HCT116 (cell line): ENCODE data around the gene SLAMF8. TPM values are rescaled to one million over a fixed set of nuclear protein-coding genes. Genes with fewer than 3 reads are reported as not detected.
A peak's percentile ranks its signal among the peaks of the same experiment; 100 is the strongest.

ENCODE experiments used
- ATAC-seq: fragments of 200-7000 bp; cut with Tn5 transposase; 2 replicates; pipeline ENCODE4 v1.9.1; 2020; ENCODE audit warnings: mild to moderate bottlenecking, moderate library complexity
- BruUV-seq: library from RNA; stranded (reverse); fragments of 400-500 nt; replicated peaks from 2 replicates; lab custom pipeline; 2021; lab: Mats Ljungman, UMichigan
- CTCF ChIA-PET: fragments of 300-600 bp; sonication (Branson Sonifier 250); formaldehyde crosslinking; loops from one replicate; lab custom pipeline; 2021; ENCODE audit warnings: antibody characterized with exemption; lab: Charles Lee
- POLR2A ChIA-PET: fragments of 300-600, 350-600 bp; sonication (Branson Sonifier 250); formaldehyde crosslinking; loops from one replicate; lab custom pipeline; 2021; ENCODE audit warnings: antibody characterized with exemption; lab: Charles Lee
- RAD21 ChIA-PET, 2 experiments: fragments of 300-600 bp; sonication (Branson Sonifier 250); formaldehyde crosslinking; loops; one replicate each; lab custom pipeline; 2023; ENCODE audit warnings: low total read pairs in 2 of 2; ENCODE audit not compliant: uncharacterized antibody in 2 of 2, unreplicated experiment in 2 of 2, low non-redundant PET in 1 of 2; lab: Charles Lee
- DNase-seq: peaks from one replicate; pipeline ENCODE4 v3.0.0-alpha.2; 2010; ENCODE audit warnings: low read depth, low spot score
- H2AFZ ChIP-seq: fragments of 200-600 bp; shearing (Covaris generic), sonication (generic); 2 replicates; pipeline ENCODE4 v1.6.1; 2017; ENCODE audit warnings: low read depth, mixed run types, mixed read lengths, antibody characterized with exemption, low read length; ENCODE audit not compliant: poor library complexity, severe bottlenecking
- H3K27ac ChIP-seq: 2 replicates; pipeline ENCODE4 v1.5.1; 2012; ENCODE audit warnings: low read depth, low read length
- H3K27me3 ChIP-seq: fragments of 200-600 bp; sonication (generic); 2 replicates; pipeline ENCODE4 v1.6.1; 2016; ENCODE audit warnings: mixed run types, low read length, mixed read lengths; ENCODE audit not compliant: insufficient read depth
- H3K36me3 ChIP-seq, 2 experiments: fragments of 200-500 bp in 1 of 2; fragments of 200-600 bp in 1 of 2; sonication (Bioruptor generic) in 1 of 2; sonication (generic) in 1 of 2; 2 replicates each; pipeline versions ENCODE4 v1.5.1 to v1.6.1; 2014 to 2016; ENCODE audit warnings: low read length in 2 of 2, inconsistent platforms in 1 of 2, mixed read lengths in 1 of 2, mixed run types in 1 of 2; ENCODE audit not compliant: insufficient read depth in 2 of 2, control insufficient read depth in 1 of 2
- H3K4me1 ChIP-seq, 2 experiments: fragments of 200-600 bp in 1 of 2; sonication (generic) in 1 of 2; 2 replicates each; pipeline versions ENCODE4 v1.5.1 to v1.6.1; 2012 to 2017; ENCODE audit warnings: low read length in 2 of 2, inconsistent platforms in 1 of 2, mild to moderate bottlenecking in 1 of 2, mixed read lengths in 1 of 2, mixed run types in 1 of 2, moderate library complexity in 1 of 2; ENCODE audit not compliant: insufficient read depth in 2 of 2, control insufficient read depth in 1 of 2
- H3K4me2 ChIP-seq: fragments of 200-600 bp; sonication (generic); 2 replicates; pipeline ENCODE4 v1.6.1; 2017; ENCODE audit warnings: mixed run types, low read length, mixed read lengths
- H3K4me3 ChIP-seq, 2 experiments: fragments of 200-600 bp in 1 of 2; sonication (generic) in 1 of 2; replicated peaks in 1 of 2; 2 replicates each; pipeline ENCODE4 v1.5.1; 2011 to 2016; ENCODE audit warnings: low read length in 2 of 2, control low read depth in 1 of 2, low read depth in 1 of 2, mild to moderate bottlenecking in 1 of 2, mixed read lengths in 1 of 2, mixed run types in 1 of 2
- H3K79me2 ChIP-seq: fragments of 200-600 bp; sonication (generic); 2 replicates; pipeline ENCODE4 v1.6.1; 2017; ENCODE audit warnings: mild to moderate bottlenecking, mixed run types, low read length, moderate library complexity, mixed read lengths; ENCODE audit not compliant: insufficient read depth
- H3K9ac ChIP-seq: fragments of 200-600 bp; sonication (generic); 2 replicates; pipeline ENCODE4 v1.6.1; 2016; ENCODE audit warnings: low read length, mixed read lengths
- H3K9me2 ChIP-seq: fragments of 200-600 bp; sonication (generic), shearing (Covaris generic); 2 replicates; pipeline ENCODE4 v1.6.1; 2017; ENCODE audit warnings: mixed run types, mild to moderate bottlenecking, moderate library complexity; ENCODE audit not compliant: insufficient read depth
- H3K9me3 ChIP-seq, 2 experiments: fragments of 200-500 bp in 1 of 2; fragments of 200-600 bp in 1 of 2; sonication (Bioruptor generic) in 1 of 2; sonication (generic) in 1 of 2; 2 replicates each; pipeline ENCODE4 v1.6.1; 2014 to 2017; ENCODE audit warnings: low read length in 2 of 2, mixed read lengths in 2 of 2, inconsistent platforms in 1 of 2, low read depth in 1 of 2, mild to moderate bottlenecking in 1 of 2, mixed run types in 1 of 2, moderate library complexity in 1 of 2; ENCODE audit not compliant: control insufficient read depth in 1 of 2, insufficient read depth in 1 of 2
- H4K20me1 ChIP-seq: fragments of 200-600 bp; sonication (generic), shearing (Covaris generic); 2 replicates; pipeline ENCODE4 v1.6.1; 2017; ENCODE audit warnings: mixed run types, mild to moderate bottlenecking, moderate library complexity; ENCODE audit not compliant: insufficient read depth
- CBX3 ChIP-seq: IDR thresholded peaks from 2 replicates; pipeline ENCODE4 v1.6.1; 2012; ENCODE audit warnings: low read depth
- CEBPB ChIP-seq: IDR thresholded peaks from 2 replicates; pipeline ENCODE4 v1.6.1; 2012; ENCODE audit warnings: low read depth
- EGR1 ChIP-seq: IDR thresholded peaks from 2 replicates; pipeline ENCODE4 v1.6.1; 2012; ENCODE audit warnings: low read depth
- ELF1 ChIP-seq: IDR thresholded peaks from 2 replicates; pipeline ENCODE4 v1.6.1; 2012; ENCODE audit warnings: low read depth, borderline replicate concordance
- EZH2 ChIP-seq: fragments of 200-600 bp; sonication (generic); IDR thresholded peaks from 2 replicates; pipeline ENCODE4 v1.6.1; 2017; ENCODE audit warnings: antibody characterized with exemption, mixed run types
- EZH2phosphoT487 ChIP-seq: fragments of 200-600 bp; IDR thresholded peaks from 2 replicates; pipeline ENCODE4 v1.6.1; 2018; ENCODE audit warnings: antibody characterized with exemption, borderline replicate concordance
- POLR2A ChIP-seq: IDR thresholded peaks from 2 replicates; pipeline ENCODE4 v1.7.0; 2011; ENCODE audit warnings: borderline replicate concordance; ENCODE audit not compliant: insufficient read depth, insufficient read length; ENCODE audit errors: extremely low read depth
- POLR2AphosphoS5 ChIP-seq: IDR thresholded peaks from 2 replicates; pipeline ENCODE4 v1.6.1; 2011; ENCODE audit warnings: mild to moderate bottlenecking, low read depth, low read length, moderate library complexity
- RAD21 ChIP-seq: IDR thresholded peaks from 2 replicates; pipeline ENCODE4 v1.6.1; 2012; ENCODE audit warnings: low read depth, mild to moderate bottlenecking
- SIN3A ChIP-seq: IDR thresholded peaks from 2 replicates; pipeline ENCODE4 v1.6.1; 2012; ENCODE audit warnings: low read depth
- SP1 ChIP-seq: IDR thresholded peaks from 2 replicates; pipeline ENCODE4 v1.6.1; 2012; ENCODE audit warnings: low read depth
- TCF7L2 ChIP-seq: IDR thresholded peaks from 2 replicates; pipeline ENCODE4 v1.7.0; 2011; ENCODE audit warnings: borderline replicate concordance, inconsistent platforms; ENCODE audit not compliant: insufficient read depth, insufficient read length; ENCODE audit errors: extremely low read depth
- YY1 ChIP-seq: IDR thresholded peaks from 2 replicates; pipeline ENCODE4 v1.6.1; 2011; ENCODE audit warnings: low read length, low read depth, moderate library complexity, mild to moderate bottlenecking; ENCODE audit not compliant: insufficient replicate concordance; ENCODE audit errors: extremely low read depth
- ZFX ChIP-seq: fragments of 450-650 bp; IDR thresholded peaks from 2 replicates; pipeline ENCODE4 v1.6.1; 2017
- intact Hi-C: fragments of 100-400 bp; cut with micrococcal nuclease; formaldehyde crosslinking; loops from 2 replicates; pipeline ENCODE4 v1.10.0; 2022
- total RNA-seq: library from RNA; stranded (reverse); gene quantifications from one replicate; pipeline ENCODE4 v1.2.1, GENCODE V29; 2021; ENCODE audit not compliant: unreplicated experiment
- TF ChIP-seq, protein P1 (sequence below): IDR thresholded peaks from 2 replicates; pipeline ENCODE4 v1.6.1; 2012
- TF ChIP-seq, protein P2 (sequence below), 3 experiments: fragments of 200-600 bp in 1 of 3; sonication (generic) in 1 of 3; IDR thresholded peaks in 2 of 3; conservative IDR thresholded peaks in 1 of 3; 2 replicates each; pipeline ENCODE4 v1.5.1; 2012 to 2017; ENCODE audit warnings: low read depth in 2 of 3, low read length in 2 of 3, antibody characterized with exemption in 1 of 3, borderline replicate concordance in 1 of 3, control low read depth in 1 of 3, mild to moderate bottlenecking in 1 of 3, mixed read lengths in 1 of 3, mixed run types in 1 of 3, moderate library complexity in 1 of 3; ENCODE audit not compliant: insufficient read depth in 1 of 3
- TF ChIP-seq, protein P3 (sequence below): IDR thresholded peaks from 2 replicates; pipeline ENCODE4 v1.6.1; 2012

The SLAMF8 gene
- total RNA-seq, 1 experiment from 2014 or later = not detected

DNA sequence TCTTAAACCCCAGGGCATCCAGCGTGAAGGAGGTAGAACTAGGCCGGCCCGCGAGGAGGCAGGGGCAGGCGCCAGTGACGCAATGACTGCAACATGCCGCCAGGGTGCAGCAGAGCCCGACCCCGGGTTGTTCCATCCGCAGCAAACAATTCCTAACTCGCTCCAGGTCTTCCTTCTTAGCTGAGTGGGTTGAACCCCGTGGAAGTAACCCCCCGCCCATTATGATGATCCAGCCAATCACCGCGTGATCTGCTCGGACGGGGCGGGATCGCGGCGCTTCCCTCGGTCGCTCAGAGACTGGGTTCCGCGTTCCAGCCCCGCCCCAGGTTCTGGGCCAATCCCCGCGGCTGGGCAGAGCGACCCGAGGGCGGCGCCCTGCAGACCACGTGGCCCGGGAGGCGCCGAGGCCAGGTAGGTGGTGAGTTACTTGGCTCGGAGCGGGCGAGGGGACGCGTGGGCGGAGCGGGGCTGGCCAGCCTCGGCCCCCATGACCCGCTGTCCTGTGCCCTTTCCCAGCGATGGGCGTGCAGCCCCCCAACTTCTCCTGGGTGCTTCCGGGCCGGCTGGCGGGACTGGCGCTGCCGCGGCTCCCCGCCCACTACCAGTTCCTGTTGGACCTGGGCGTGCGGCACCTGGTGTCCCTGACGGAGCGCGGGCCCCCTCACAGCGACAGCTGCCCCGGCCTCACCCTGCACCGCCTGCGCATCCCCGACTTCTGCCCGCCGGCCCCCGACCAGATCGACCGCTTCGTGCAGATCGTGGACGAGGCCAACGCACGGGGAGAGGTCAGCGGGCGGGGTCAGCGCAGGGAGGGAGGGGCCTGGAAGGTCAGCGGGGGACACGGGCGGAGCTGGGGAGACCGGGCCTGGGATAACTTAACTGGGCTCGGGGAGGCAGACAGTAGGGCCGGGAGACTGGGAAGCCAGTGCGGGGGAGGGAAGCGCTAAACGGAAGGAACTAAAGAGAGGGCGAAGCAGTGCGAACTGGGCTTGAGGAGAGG, 45.8 kb upstream of the SLAMF8 start, which contains the start of gene DUSP23:
Gene DUSP23 (plus strand): TSS at position 380 of the 1,000 bp plus-strand sequence. CDS start 139 bp downstream, at position 519.
- RAD21 ChIA-PET = interaction anchor here (0.5 to 1.8 kb wide), 4 partner anchors 110 to 112 kb away, joined by 3 to 15 read pairs (median 4); no protein-coding TSS in a partner anchor
- intact Hi-C loops = loop anchor here (1.0 to 2.0 kb wide), 3 partner anchors 110 to 251 kb away; no protein-coding TSS in a partner anchor
- CTCF ChIA-PET = interaction anchor here (0.6 to 3.2 kb wide), 16 partner anchors 8 to 595 kb away, joined by 3 to 44 read pairs (median 4); no protein-coding TSS in a partner anchor

More for the DNA sequence above, 45.8 kb upstream of the SLAMF8 start, which contains the start of gene DUSP23:
- DNase-seq = peak; percentile 96
- Histone ChIP-seq H3K4me3 (peak within 1 kb of the TSS; percentile 55 to 60), H4K20me1 (no peaks in the 10 kb centered on the region), H3K27me3 (no peaks in the 10 kb centered on the region), H3K79me2 (no peaks in the 10 kb centered on the region), H2AFZ (peak within 1 kb of the TSS; percentile 99), H3K9ac (peak within 1 kb of the TSS; percentile 51), H3K36me3 (no peaks in the 10 kb centered on the region), H3K9me2 (no peaks in the 10 kb centered on the region), H3K4me1 (peaks cover 3 to 21% of the 10 kb centered on the region in 2 experiments; a peak in 2 of 4 replicates), H3K4me2 (peak within 1 kb of the TSS; percentile 74), H3K9me3 (no peaks in the 10 kb centered on the region), H3K27ac (peak within 1 kb of the TSS; percentile 65)
- no TSS peak for BruUV-seq
- TF ChIP-seq SP1 = peak; percentile 88
- TF ChIP-seq ZFX = no peak
- TF ChIP-seq YY1 = peak; percentile 63
- no peak for TF ChIP-seq TCF7L2
- TF ChIP-seq, protein P1, sequence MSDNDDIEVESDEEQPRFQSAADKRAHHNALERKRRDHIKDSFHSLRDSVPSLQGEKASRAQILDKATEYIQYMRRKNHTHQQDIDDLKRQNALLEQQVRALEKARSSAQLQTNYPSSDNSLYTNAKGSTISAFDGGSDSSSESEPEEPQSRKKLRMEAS = peak; percentile 99
- TF ChIP-seq, protein P2, sequence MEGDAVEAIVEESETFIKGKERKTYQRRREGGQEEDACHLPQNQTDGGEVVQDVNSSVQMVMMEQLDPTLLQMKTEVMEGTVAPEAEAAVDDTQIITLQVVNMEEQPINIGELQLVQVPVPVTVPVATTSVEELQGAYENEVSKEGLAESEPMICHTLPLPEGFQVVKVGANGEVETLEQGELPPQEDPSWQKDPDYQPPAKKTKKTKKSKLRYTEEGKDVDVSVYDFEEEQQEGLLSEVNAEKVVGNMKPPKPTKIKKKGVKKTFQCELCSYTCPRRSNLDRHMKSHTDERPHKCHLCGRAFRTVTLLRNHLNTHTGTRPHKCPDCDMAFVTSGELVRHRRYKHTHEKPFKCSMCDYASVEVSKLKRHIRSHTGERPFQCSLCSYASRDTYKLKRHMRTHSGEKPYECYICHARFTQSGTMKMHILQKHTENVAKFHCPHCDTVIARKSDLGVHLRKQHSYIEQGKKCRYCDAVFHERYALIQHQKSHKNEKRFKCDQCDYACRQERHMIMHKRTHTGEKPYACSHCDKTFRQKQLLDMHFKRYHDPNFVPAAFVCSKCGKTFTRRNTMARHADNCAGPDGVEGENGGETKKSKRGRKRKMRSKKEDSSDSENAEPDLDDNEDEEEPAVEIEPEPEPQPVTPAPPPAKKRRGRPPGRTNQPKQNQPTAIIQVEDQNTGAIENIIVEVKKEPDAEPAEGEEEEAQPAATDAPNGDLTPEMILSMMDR (IDR thresholded peaks at IDR 0.05 in 2 of 3, conservative IDR thresholded peaks at IDR 0.05 in 1 of 3; ENCODE audit: borderline replicate concordance in 1 of 3, insufficient read depth in 1 of 3, low read depth in 2 of 3, low read length in 2 of 3) = peak; percentile 89 to 97 (median 90)
- peak; percentile 86 for TF ChIP-seq ELF1
- TF ChIP-seq POLR2AphosphoS5 = peak; percentile 68
- TF ChIP-seq SIN3A = peak; percentile 77; the same call in 1 of the 2 replicates
- no peak for TF ChIP-seq POLR2A
- TF ChIP-seq, protein P3, sequence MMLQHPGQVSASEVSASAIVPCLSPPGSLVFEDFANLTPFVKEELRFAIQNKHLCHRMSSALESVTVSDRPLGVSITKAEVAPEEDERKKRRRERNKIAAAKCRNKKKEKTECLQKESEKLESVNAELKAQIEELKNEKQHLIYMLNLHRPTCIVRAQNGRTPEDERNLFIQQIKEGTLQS = no peak; the same call in 1 of the 2 replicates
- TF ChIP-seq CBX3 = peak; percentile 78
- peak; percentile 94 for TF ChIP-seq EGR1
- no peak for TF ChIP-seq EZH2
- TF ChIP-seq CEBPB = peak; percentile 79
- peak; percentile 93 for TF ChIP-seq RAD21
- no peak for TF ChIP-seq EZH2phosphoT487
- POLR2A ChIA-PET = interaction anchor here (0.8 to 1.0 kb wide), 2 partner anchors 110 to 112 kb away, joined by 3 to 9 read pairs; no protein-coding TSS in a partner anchor
- peak; percentile 97 for ATAC-seq
